Panc1 (cell line): ENCODE measurements around the gene MAG.

Source experiments
- SIN3A ChIP-seq: IDR thresholded peaks from 2 replicates; pipeline ENCODE4 v1.6.1; 2012; ENCODE audit warnings: low read depth, mild to moderate bottlenecking, low read length, moderate library complexity, borderline replicate concordance; ENCODE audit not compliant: insufficient read depth
- TCF7L2 ChIP-seq: IDR thresholded peaks from 2 replicates; pipeline ENCODE4 v1.6.1; 2011; ENCODE audit warnings: mild to moderate bottlenecking, low read depth, low read length, inconsistent platforms
- TF ChIP-seq, protein P1 (sequence below): fragments of 450-650 bp; IDR thresholded peaks from 2 replicates; pipeline ENCODE4 v1.5.1; 2017; ENCODE audit warnings: mild to moderate bottlenecking

DNA sequence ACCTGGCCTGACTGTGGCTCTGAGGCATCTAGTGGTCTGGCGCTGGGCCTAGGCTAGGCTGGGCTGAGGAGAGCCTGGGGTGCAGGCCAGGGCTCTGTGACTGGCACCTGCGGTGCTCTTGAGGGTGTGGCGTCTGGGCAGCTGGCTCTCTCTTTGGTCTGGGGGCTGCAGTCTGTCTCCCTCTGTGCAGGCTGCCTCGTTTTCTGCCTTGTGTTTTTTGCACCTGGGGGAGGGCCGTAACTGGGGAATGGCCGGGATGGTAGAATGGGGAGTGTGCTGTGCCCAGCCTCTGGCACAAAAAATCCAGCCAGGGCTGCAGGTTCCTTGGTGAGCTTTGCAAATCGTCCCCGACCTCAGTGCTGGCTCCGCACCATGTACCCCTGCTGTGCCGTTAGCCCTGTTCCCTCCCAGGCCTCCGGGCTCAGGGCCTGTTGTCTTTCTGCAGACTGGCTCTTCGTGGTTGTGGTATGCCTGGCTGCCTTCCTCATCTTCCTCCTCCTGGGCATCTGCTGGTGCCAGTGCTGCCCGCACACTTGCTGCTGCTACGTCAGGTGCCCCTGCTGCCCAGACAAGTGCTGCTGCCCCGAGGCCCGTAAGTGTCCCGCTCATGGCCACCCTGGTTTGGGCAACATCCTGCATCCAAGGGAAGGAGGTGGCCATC lies 29.7 kb upstream of the MAG start:
- TF ChIP-seq, protein P1, sequence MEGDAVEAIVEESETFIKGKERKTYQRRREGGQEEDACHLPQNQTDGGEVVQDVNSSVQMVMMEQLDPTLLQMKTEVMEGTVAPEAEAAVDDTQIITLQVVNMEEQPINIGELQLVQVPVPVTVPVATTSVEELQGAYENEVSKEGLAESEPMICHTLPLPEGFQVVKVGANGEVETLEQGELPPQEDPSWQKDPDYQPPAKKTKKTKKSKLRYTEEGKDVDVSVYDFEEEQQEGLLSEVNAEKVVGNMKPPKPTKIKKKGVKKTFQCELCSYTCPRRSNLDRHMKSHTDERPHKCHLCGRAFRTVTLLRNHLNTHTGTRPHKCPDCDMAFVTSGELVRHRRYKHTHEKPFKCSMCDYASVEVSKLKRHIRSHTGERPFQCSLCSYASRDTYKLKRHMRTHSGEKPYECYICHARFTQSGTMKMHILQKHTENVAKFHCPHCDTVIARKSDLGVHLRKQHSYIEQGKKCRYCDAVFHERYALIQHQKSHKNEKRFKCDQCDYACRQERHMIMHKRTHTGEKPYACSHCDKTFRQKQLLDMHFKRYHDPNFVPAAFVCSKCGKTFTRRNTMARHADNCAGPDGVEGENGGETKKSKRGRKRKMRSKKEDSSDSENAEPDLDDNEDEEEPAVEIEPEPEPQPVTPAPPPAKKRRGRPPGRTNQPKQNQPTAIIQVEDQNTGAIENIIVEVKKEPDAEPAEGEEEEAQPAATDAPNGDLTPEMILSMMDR, result no peak
- TF ChIP-seq TCF7L2 (no peak), SIN3A (no peak)
